H1 (cell line): Measurements from ENCODE around the gene RNF41. TPM values are rescaled to one million over a fixed set of nuclear protein-coding genes. Genes with fewer than 3 reads are reported as not detected.

Source experiments
- CTCF ChIA-PET: fragments of 300-600 bp; sonication (Branson Sonifier 250); formaldehyde crosslinking; loops from one replicate; lab custom pipeline; 2021; ENCODE audit not compliant: partially characterized antibody; lab: Charles Lee
- POLR2A ChIA-PET: fragments of 300-600 bp; sonication (Branson Sonifier 250); formaldehyde crosslinking; loops from one replicate; lab custom pipeline; 2021; ENCODE audit warnings: inconsistent platforms; ENCODE audit not compliant: partially characterized antibody; lab: Charles Lee
- DNase-seq, 2 experiments: peaks; one replicate each; pipeline versions ENCODE4 v3.0.0 to v3.0.0-alpha.2; 2010 to 2022; ENCODE audit warnings: low spot score in 2 of 2, low read depth in 1 of 2, mixed read lengths in 1 of 2
- FAIRE-seq: peaks from 2 replicates; lab custom pipeline; 2011; peaks lifted over from hg19 to GRCh38; lab: Jason Lieb, UNC
- H2AFZ ChIP-seq: 2 replicates; pipeline ENCODE4 v1.8.1; 2012; ENCODE audit warnings: low read length, inconsistent platforms
- H2AK5ac ChIP-seq: 2 replicates; pipeline ENCODE4 v1.6.1; 2013; ENCODE audit warnings: low read depth, low read length
- H2BK120ac ChIP-seq: replicated peaks from 2 replicates; pipeline ENCODE3; 2013; ENCODE audit warnings: low read depth, low read length, inconsistent platforms
- H2BK12ac ChIP-seq: 2 replicates; pipeline ENCODE4 v1.6.1; 2013; ENCODE audit warnings: low read depth, low read length
- H2BK15ac ChIP-seq: 2 replicates; pipeline ENCODE4 v1.6.1; 2013; ENCODE audit warnings: low read length
- H2BK20ac ChIP-seq: 2 replicates; pipeline ENCODE4 v1.6.1; 2013; ENCODE audit warnings: low read length
- H2BK5ac ChIP-seq: 2 replicates; pipeline ENCODE4 v1.6.1; 2013; ENCODE audit warnings: low read depth, low read length
- H3K14ac ChIP-seq: 2 replicates; pipeline ENCODE4 v1.6.1; 2013; ENCODE audit warnings: inconsistent platforms; ENCODE audit not compliant: insufficient read length
- H3K18ac ChIP-seq: 2 replicates; pipeline ENCODE4 v1.6.1; 2013; ENCODE audit warnings: low read length; ENCODE audit errors: extremely low read depth
- H3K23ac ChIP-seq: 2 replicates; pipeline ENCODE4 v1.6.1; 2013; ENCODE audit warnings: inconsistent platforms; ENCODE audit not compliant: insufficient read length
- H3K23me2 ChIP-seq: 2 replicates; pipeline ENCODE4 v1.6.1; 2013; ENCODE audit warnings: low read depth, low read length
- H3K27ac ChIP-seq: 2 replicates; pipeline ENCODE4 v1.6.1; 2011; ENCODE audit warnings: low read depth, low read length, inconsistent platforms
- H3K27me3 ChIP-seq, 4 experiments: replicated peaks in 1 of 4; 1 replicate in 1 of 4; 2 replicates in 3 of 4; pipeline versions ENCODE4 v1.6.1 to v1.8.1; 2011 to 2013; ENCODE audit warnings: low read length in 3 of 4, mild to moderate bottlenecking in 3 of 4, inconsistent platforms in 2 of 4, mixed read lengths in 2 of 4, moderate library complexity in 1 of 4; ENCODE audit not compliant: control insufficient read depth in 3 of 4, insufficient read depth in 3 of 4; ENCODE audit errors: extremely low read depth in 1 of 4
- H3K36me3 ChIP-seq, 4 experiments: 2 replicates each; pipeline versions ENCODE4 v1.6.1 to v1.8.1; 2011 to 2013; ENCODE audit warnings: mild to moderate bottlenecking in 4 of 4, low read length in 3 of 4, moderate library complexity in 2 of 4, control low read depth in 1 of 4, inconsistent platforms in 1 of 4; ENCODE audit not compliant: insufficient read depth in 4 of 4, control insufficient read depth in 2 of 4
- H3K4ac ChIP-seq: replicated peaks from 2 replicates; pipeline ENCODE3; 2013; ENCODE audit warnings: low read length, low read depth, mixed read lengths, inconsistent platforms; ENCODE audit not compliant: insufficient read length
- H3K4me1 ChIP-seq, 4 experiments: replicated peaks in 1 of 4; 1 replicate in 1 of 4; 2 replicates in 3 of 4; pipeline versions ENCODE4 v1.6.1 to v1.8.1; 2011 to 2013; ENCODE audit warnings: low read length in 3 of 4, inconsistent platforms in 2 of 4, mixed read lengths in 1 of 4; ENCODE audit not compliant: insufficient read depth in 4 of 4, control insufficient read depth in 3 of 4
- H3K4me2 ChIP-seq, 2 experiments: 2 replicates each; pipeline versions ENCODE4 v1.6.1 to v1.8.1; 2011 to 2013; ENCODE audit warnings: low read depth in 2 of 2, low read length in 2 of 2, control low read depth in 1 of 2, inconsistent platforms in 1 of 2, mild to moderate bottlenecking in 1 of 2; ENCODE audit not compliant: insufficient read depth in 1 of 2
- H3K4me3 ChIP-seq, 4 experiments: fragments of 200-600, 300-600 bp in 1 of 4; sonication (generic), shearing (Covaris generic), sonication (Bioruptor Twin) in 1 of 4; 2 replicates each; pipeline versions ENCODE4 v1.5.1 to v1.8.1; 2011 to 2016; ENCODE audit warnings: low read length in 4 of 4, low read depth in 3 of 4, control low read depth in 2 of 4, inconsistent platforms in 2 of 4, mild to moderate bottlenecking in 2 of 4, mixed read lengths in 1 of 4, moderate library complexity in 1 of 4; ENCODE audit not compliant: insufficient read depth in 2 of 4; ENCODE audit errors: extremely low read depth in 1 of 4
- H3K56ac ChIP-seq: replicated peaks from 2 replicates; pipeline ENCODE3; 2013; ENCODE audit warnings: low read depth, mild to moderate bottlenecking, mixed read lengths, low read length, inconsistent platforms; ENCODE audit not compliant: insufficient read length
- H3K79me1 ChIP-seq: 2 replicates; pipeline ENCODE4 v1.6.1; 2013; ENCODE audit warnings: low read depth, low read length, control low read depth
- H3K79me2 ChIP-seq, 2 experiments: 2 replicates each; pipeline versions ENCODE4 v1.6.1 to v1.8.1; 2012 to 2013; ENCODE audit warnings: low read length in 2 of 2, mild to moderate bottlenecking in 2 of 2, inconsistent platforms in 1 of 2; ENCODE audit not compliant: insufficient read depth in 2 of 2, control insufficient read depth in 1 of 2
- H3K9ac ChIP-seq, 4 experiments: replicated peaks in 1 of 4; 1 replicate in 1 of 4; 2 replicates in 3 of 4; pipeline versions ENCODE4 v1.6.1 to v1.8.1; 2011 to 2013; ENCODE audit warnings: low read depth in 3 of 4, low read length in 3 of 4, control low read depth in 2 of 4, mild to moderate bottlenecking in 2 of 4, moderate library complexity in 2 of 4, inconsistent platforms in 1 of 4; ENCODE audit errors: extremely low read depth in 1 of 4
- H3K9me3 ChIP-seq, 2 experiments: 2 replicates each; pipeline versions ENCODE4 v1.6.1 to v1.8.1; 2012 to 2013; ENCODE audit warnings: mild to moderate bottlenecking in 2 of 2, moderate library complexity in 2 of 2, control low read depth in 1 of 2, inconsistent platforms in 1 of 2, low read depth in 1 of 2, low read length in 1 of 2, mixed read lengths in 1 of 2; ENCODE audit not compliant: insufficient read depth in 2 of 2
- H4K20me1 ChIP-seq, 2 experiments: replicated peaks in 1 of 2; 2 replicates each; pipeline versions ENCODE3 to v1.8.1; 2011 to 2013; ENCODE audit warnings: inconsistent platforms in 2 of 2, low read length in 2 of 2, mild to moderate bottlenecking in 1 of 2; ENCODE audit not compliant: insufficient read depth in 2 of 2, control insufficient read depth in 1 of 2
- H4K5ac ChIP-seq: 2 replicates; pipeline ENCODE4 v1.6.1; 2013; ENCODE audit warnings: low read length, low read depth, mixed read lengths, inconsistent platforms; ENCODE audit not compliant: insufficient read length
- H4K8ac ChIP-seq: 2 replicates; pipeline ENCODE4 v1.8.0; 2013; ENCODE audit warnings: mild to moderate bottlenecking, moderate library complexity, low read length, inconsistent platforms; ENCODE audit not compliant: insufficient read depth; ENCODE audit errors: extremely low read depth
- H4K91ac ChIP-seq: replicated peaks from 2 replicates; pipeline ENCODE3; 2013; ENCODE audit warnings: low read length, mixed read lengths, inconsistent platforms; ENCODE audit not compliant: insufficient read length
- CHD2 ChIP-seq: IDR thresholded peaks from 2 replicates; pipeline ENCODE4 v1.6.1; 2012; ENCODE audit warnings: low read length, improper control_type of control experiment
- NRF1 ChIP-seq: IDR thresholded peaks from 2 replicates; pipeline ENCODE4 v1.6.1; 2011; ENCODE audit warnings: mild to moderate bottlenecking, low read depth, low read length, improper control_type of control experiment
- POLR2A ChIP-seq, 2 experiments: IDR thresholded peaks; 1 replicate in 1 of 2; 2 replicates in 1 of 2; pipeline ENCODE4 v1.6.1; 2011; ENCODE audit warnings: low read depth in 2 of 2, low read length in 2 of 2, mild to moderate bottlenecking in 2 of 2; ENCODE audit errors: control extremely low read depth in 1 of 2
- POLR2AphosphoS5 ChIP-seq: IDR thresholded peaks from 2 replicates; pipeline ENCODE4 v1.6.1; 2011; ENCODE audit warnings: low read depth, low read length
- SAP30 ChIP-seq: fragments of 300-600 bp; sonication (generic); IDR thresholded peaks from 2 replicates; pipeline ENCODE4 v1.7.1; 2012; ENCODE audit warnings: low read length, moderate library complexity, mild to moderate bottlenecking, inconsistent platforms; ENCODE audit not compliant: insufficient read depth, insufficient replicate concordance
- SIRT6 ChIP-seq: IDR thresholded peaks from one replicate; pipeline ENCODE4 v1.7.1; 2012; ENCODE audit warnings: low read length, inconsistent platforms
- SIX5 ChIP-seq: IDR thresholded peaks from 2 replicates; pipeline ENCODE4 v1.6.1; 2011; ENCODE audit warnings: mild to moderate bottlenecking, low read depth, low read length
- WGBS, 2 experiments: shearing (Covaris generic) in 1 of 2; methylation state at CpG; one replicate each; pipeline versions ENCODE4 v1.1.6 to v1.1.7; 2013 to 2015; ENCODE audit warnings: low lambda C conversion rate in 2 of 2, mixed read lengths in 2 of 2, inconsistent platforms in 1 of 2, low coverage in 1 of 2, missing lambda C conversion rate in 1 of 2; ENCODE audit not compliant: insufficient replicate concordance in 2 of 2, insufficient coverage in 1 of 2, insufficient read length in 1 of 2; ENCODE audit errors: extremely low coverage in 1 of 2, missing lambda C conversion rate in 1 of 2; 5-methylcytosine and 5-hydroxymethylcytosine counted together
- polyA plus RNA-seq, 7 experiments: library from polyadenylated mRNA; depleted of rRNA in 3 of 7; stranded (reverse) in 5 of 7; unstranded in 2 of 7; fragments of >200 nt in 5 of 7; fragments of 200-250 nt in 2 of 7; gene quantifications; 1 replicate in 5 of 7; 2 replicates in 1 of 7; 4 replicates in 1 of 7; pipeline versions ENCODE4 v1.2.1 to v1.2.3, GENCODE V29; 2011 to 2013; ENCODE audit warnings: missing spikeins in 2 of 7, mixed read lengths in 2 of 7
- total RNA-seq: library from RNA; stranded (reverse); fragmentation: NEBNext Ultra II Directional; extraction: Animal tissue kit (Norgen Biotek cat#: 25700); gene quantifications from 2 replicates; pipeline ENCODE4 v1.2.1, GENCODE V29; 2021

The RNF41 gene
- total and polyA plus RNA-seq, 2 of the 8 experiments (the other 6 are each of a cell fraction or from before 2014, with no cell fraction given): 55.5 to 98.6 TPM

DNA sequence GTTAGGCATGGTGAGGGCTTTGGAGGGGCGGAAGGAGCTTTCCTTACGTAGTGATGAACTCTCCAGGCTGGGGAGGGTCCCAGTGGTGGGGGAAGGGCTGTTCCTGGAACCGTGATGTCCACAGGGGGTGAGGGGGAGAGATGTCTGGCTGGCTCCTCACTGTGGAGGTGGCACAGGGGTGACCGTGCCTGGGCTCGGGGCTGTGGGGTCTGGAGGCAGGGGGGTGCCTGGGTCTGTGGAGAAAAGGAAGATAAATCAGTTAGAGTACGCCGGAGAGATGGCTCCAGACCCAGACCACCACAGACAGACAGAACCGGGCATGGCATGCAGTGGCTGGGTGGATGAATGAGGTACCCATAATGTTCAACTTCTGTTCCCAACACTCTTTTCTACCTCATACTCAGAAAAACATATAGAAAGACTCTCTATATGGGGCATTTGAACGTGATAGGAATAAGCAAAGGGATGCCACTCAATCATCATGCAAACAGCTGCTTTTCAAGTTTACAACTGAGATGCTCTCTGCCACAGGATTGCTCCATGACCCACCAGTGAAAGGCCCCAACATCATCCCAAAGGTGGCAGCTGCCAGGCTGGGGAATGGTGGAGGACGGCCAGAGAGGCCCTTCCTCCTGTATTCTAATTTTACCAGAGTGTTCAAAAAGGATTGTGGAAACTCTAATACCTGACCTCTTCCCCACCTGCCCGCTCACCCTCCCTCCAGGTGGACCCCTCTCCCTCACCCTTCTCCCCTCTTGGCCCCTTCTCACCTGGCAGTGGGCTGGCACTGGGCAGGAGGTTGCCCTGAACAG lies 58.0 kb downstream of the RNF41 start:
- no peak for TF ChIP-seq SAP30
- TF ChIP-seq POLR2A (IDR thresholded peaks at IDR 0.05; ENCODE audit: control extremely low read depth in 1 of 2, low read depth in 2 of 2, low read length in 2 of 2): peak; percentile 45
- TF ChIP-seq SIX5: no peak
- peak; percentile 95 for TF ChIP-seq POLR2AphosphoS5
- TF ChIP-seq CHD2: 0 out of 2 replicates have a peak, but pooled peaks have one; percentile 10
- TF ChIP-seq NRF1: 0 out of 2 replicates have a peak, but pooled peaks have one; percentile 4
- TF ChIP-seq SIRT6: peak; percentile 35
- Histone ChIP-seq H2BK12ac (no peak overlapping the region), H3K27ac (no peak overlapping the region), H4K91ac (no peak overlapping the region), H3K4me1 (peaks cover 3 to 28% (median 16%) of the 10 kb centered on the region in 4 experiments), H3K4ac (no peak overlapping the region), H3K27me3 (no peaks in the 10 kb centered on the region), H2BK120ac (no peak overlapping the region), H2BK5ac (no peak overlapping the region), H2AK5ac (no peak overlapping the region), H3K36me3 (peaks cover 39 to 83% (median 67%) of the 10 kb centered on the region in 4 experiments), H4K5ac (no peak overlapping the region), H4K8ac (peak overlapping the region; percentile 62; the same call in 1 of the 2 replicates), H3K23ac (no peak overlapping the region), H3K4me2 (no peak overlapping the region; a peak in 1 of 4 replicates), H2BK15ac (no peak overlapping the region), H3K9ac (no peak overlapping the region), H3K4me3 (no peak overlapping the region), H2AFZ (no peak overlapping the region), H3K79me1 (peaks cover 3% of the 10 kb centered on the region; the same call in 1 of the 2 replicates), H3K79me2 (peaks cover 3 to 20% of the 10 kb centered on the region in 2 experiments), H2BK20ac (no peak overlapping the region), H3K9me3 (no peaks in the 10 kb centered on the region), H4K20me1 (peaks cover 11 to 23% of the 10 kb centered on the region in 2 experiments), H3K23me2 (peaks cover 12% of the 10 kb centered on the region), H3K56ac (no peak overlapping the region), H3K18ac (no peak overlapping the region), H3K14ac (no peak overlapping the region)
- ChIA-PET CTCF (interaction anchor here (0.8 to 6.8 kb wide), 11 partner anchors 11 to 1018 kb away, joined by 3 to 47 read pairs (median 7); partner anchors contain the start of genes COQ10A, ESYT1, MYL6B and RNF41), POLR2A (interaction anchor here (1.0 to 15.6 kb wide), 14 partner anchors 10 to 238 kb away, joined by 3 to 656 read pairs (median 18); partner anchors contain the start of genes ERBB3, PA2G4, RNF41 and SMARCC2)
- 84% methylated on average over 9 of the region's 11 CpGs; no CpG with 5 or more reads in 1 of the 2 experiments for WGBS, 2 experiments
- no peak for DNase-seq
- no peak for FAIRE-seq
